ENCODE data around the gene MMP25. TPM values are rescaled to one million over a fixed set of nuclear protein-coding genes. Genes with fewer than 3 reads are reported as not detected.

Gene MMP25
- total RNA-seq, 1 experiment from 2014 or later, result 0.25 TPM

DNA sequence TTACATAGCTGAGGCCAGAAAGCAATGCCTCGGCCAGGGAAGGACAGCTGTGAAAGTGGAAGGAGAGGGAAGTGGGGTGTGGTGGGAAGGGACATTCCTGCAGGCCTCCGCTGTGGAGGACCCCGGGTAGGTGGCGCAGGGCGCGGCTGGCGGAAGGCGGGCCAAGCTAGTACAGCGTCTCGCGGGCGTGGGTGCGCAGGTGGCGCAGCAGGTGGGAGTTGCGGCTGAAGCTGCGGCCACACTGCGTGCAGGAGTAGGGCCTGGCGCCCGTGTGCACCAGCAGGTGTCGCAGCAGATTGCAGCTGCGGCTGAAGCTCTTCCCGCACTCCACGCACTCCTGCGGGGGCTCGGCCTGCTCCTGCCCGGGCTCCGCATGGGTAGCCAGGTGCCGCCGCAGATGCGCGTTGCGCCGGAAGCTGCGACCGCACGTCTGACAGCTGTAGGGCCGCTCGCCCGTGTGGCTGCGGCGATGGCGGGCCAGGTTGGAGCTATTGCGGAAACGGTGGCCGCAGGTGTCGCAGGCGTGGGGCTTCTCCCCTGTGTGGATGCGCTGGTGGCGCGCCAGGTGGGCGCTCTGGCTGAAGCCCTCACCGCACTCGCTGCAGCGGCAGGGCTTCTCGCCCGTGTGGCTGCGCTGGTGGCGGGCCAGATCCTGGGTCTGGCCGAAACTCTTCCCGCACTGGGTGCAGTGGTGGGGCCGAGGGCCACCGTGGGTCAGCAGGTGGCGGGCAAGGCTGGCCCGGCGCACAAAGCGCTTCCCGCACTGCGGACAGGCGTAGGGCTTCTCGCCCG is 42.8 kb downstream of the MMP25 start:
- no peak for DNase-seq (ENCODE audit: extremely low read depth, low read depth)

DNA sequence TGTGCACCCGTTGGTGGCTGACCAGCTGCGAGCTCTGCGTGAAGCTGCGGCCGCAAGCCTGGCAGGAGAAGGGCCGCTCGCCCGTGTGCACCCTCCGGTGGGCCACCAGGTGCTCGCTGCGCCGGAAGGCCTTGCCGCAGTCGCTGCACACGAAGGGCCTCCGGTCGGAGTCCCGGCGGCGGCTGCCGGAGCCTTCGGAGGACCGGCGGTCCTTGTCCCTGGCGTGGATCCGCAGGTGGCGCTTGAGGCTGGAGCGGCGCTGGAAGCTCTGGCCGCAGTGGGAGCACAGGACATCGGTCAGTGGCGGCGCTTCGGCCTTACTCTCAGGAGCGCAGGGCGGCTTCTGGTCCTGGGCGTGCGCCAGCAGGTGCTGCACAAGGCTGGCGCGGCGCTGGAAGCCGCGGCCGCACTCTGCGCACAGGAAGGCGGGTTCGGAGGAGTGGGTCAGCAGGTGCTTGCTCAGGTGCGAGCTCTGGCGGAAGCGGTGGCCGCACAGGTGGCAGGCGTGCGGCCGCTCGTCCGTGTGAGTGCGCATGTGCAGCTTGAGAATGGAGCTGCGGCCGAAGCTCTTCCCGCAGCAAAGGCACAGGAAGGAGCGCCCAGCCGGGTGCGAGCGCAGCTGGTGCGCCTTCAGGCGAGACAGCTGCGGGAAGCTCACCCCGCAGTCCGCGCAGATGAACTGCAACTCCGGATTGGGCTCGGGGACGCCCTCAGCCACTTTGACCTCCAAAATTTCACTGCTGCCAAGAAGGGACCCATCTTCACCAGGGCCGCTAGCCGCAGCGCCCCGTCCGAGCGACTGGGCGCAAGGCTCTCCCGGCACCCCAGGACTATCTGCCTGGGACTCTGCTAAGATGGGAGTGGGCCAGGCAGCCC is 43.6 kb downstream of the MMP25 start:
- no peak for DNase-seq (ENCODE audit: extremely low read depth, low read depth)

- no peak for DNase-seq (ENCODE audit: extremely low read depth, low read depth)
Measured at GRCh38 chr16:3091551-3091950, 45.2 kb downstream of the MMP25 start.

- no peak for DNase-seq (ENCODE audit: extremely low read depth, low read depth)
Measured at GRCh38 chr16:3092501-3092941, 46.2 kb downstream of the MMP25 start.

GRCh38 chr16:3094289-3095027 is 48.1 kb downstream of the MMP25 start:
- DNase-seq (ENCODE audit: extremely low read depth, low read depth), result peak; percentile 65

GRCh38 chr16:3095869-3096268 is 49.5 kb downstream of the MMP25 start:
- peak; percentile 24 for DNase-seq (ENCODE audit: extremely low read depth, low read depth)

- no peak for DNase-seq (ENCODE audit: extremely low read depth, low read depth)
Measured at GRCh38 chr16:3096362-3096761, 50.0 kb downstream of the MMP25 start.

DNA sequence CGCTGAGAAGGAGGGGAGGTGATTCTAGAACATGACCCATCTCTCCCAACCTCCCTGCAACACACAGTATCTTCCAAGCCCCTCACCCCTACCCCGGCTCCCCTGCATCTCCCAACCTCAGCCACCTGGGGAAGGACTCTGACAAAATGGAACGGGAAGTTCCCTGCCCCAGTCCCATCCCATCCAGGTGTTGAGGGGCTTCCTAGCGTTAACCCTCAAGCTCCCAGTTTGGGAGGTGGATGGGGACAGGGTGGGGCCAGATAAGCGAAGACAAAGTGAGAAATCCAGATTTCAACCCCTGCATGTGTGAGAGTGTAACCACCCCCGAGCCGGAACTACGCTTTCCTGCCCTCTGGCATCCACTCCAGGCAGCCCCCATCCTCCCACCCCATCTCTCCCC is 50.9 kb downstream of the MMP25 start:
- DNase-seq (ENCODE audit: extremely low read depth, low read depth), result no peak

DNA sequence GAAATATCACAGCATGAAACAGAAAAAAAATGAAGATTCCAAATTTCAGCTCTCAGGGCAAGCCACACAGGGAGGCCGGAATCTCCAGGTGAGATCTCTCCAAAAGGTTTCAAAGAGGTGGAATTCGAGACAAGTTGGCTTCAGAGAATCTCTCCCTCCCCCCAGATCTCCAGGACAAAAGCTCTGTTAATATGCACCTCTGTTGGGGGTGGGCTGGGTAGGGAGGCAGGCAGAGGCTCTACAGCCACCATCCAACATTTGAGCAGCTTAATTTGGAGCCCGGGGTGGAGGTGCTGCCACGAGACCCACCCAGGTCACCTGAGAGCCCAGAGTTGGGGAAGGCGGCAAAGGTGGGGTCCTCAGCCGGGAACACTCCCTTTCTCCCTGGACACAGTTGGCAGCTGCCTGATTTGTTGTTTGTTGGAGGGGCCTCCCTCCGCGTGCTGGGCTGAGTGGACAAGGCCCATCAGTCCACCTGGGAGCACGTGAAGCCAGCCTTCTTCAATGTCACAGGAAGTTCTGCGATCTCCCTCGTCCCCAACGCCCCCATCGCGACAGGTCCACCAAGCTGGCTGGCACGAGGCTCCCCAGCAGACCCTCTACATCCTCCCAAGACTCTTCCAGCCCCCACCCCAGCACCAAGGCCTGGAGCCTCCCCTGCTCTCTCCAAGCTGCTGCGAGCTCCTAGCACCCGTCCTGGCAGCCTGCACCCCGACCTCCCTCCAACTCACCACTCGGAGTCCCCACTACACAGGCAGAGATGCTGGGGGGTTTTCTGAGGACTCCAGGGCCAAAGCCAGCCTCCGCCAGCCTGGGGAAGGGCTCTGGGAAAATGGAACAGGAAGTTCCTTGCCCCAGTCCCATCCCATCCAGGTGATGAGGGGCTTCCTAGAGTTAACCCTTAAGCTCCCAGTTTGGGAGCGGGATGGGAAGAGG is 52.4 kb downstream of the MMP25 start, which contains the start of gene ZSCAN10:
Gene ZSCAN10, minus strand, starts transcription at position 836 of the 936 bp plus-strand sequence. CDS start 6,357 bp downstream, outside the sequence.
- no peak for DNase-seq (ENCODE audit: extremely low read depth, low read depth)

DNA sequence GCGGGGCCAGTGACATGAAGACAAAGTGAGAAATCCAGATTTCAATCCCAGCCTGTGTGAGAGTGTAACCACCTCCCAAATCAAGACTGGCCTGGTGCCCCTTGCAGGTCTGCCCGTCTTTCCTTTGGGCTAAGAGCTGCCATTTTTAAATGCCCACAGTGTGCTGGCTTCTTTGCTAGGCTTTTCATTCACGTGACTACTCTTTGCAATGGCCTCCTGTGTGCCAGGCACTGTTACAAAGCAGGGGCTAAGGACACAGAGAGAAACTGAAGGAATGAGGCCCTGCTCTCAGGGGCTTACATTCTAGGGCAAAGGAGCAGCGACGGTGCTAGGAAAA is 53.0 kb downstream of the MMP25 start:
- DNase-seq (ENCODE audit: extremely low read depth, low read depth), result no peak

- peak; percentile 90 for DNase-seq (ENCODE audit: extremely low read depth, low read depth)
Measured at GRCh38 chr16:3099732-3100499, 53.6 kb downstream of the MMP25 start.

- DNase-seq (ENCODE audit: extremely low read depth, low read depth), result peak; percentile 41
Measured at GRCh38 chr16:3101018-3101840, 54.9 kb downstream of the MMP25 start.

DNA sequence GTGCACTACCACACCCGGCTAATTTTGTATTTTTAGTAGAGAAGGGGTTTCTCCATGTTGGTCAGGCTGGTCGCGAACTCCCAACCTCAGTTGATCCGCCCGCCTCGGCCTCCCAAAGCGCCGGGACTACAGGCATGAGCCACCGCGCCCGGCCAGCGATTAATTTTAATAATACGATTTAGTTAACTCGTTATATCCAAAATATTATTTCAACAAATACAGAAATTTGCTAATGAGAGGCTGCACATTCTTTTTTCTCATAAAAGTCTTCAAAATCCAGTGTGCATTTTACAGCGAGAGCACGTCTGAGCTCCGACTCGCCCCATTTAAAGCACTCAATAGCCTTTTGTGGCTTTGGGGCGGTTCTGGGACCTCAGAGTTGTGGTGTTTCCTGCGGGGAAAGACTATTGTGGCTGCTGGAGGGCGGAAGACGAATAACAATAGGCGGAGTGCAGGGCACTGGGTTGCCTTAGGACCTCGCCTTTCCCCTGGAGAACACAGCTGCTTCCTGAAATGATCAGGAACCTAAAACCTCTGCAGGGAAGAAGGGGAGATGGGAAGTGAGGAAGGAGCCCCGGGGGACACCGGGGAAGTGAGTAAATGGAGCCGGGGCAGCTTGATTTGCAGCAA is 55.6 kb downstream of the MMP25 start:
- no peak for DNase-seq (ENCODE audit: extremely low read depth, low read depth)

DNA sequence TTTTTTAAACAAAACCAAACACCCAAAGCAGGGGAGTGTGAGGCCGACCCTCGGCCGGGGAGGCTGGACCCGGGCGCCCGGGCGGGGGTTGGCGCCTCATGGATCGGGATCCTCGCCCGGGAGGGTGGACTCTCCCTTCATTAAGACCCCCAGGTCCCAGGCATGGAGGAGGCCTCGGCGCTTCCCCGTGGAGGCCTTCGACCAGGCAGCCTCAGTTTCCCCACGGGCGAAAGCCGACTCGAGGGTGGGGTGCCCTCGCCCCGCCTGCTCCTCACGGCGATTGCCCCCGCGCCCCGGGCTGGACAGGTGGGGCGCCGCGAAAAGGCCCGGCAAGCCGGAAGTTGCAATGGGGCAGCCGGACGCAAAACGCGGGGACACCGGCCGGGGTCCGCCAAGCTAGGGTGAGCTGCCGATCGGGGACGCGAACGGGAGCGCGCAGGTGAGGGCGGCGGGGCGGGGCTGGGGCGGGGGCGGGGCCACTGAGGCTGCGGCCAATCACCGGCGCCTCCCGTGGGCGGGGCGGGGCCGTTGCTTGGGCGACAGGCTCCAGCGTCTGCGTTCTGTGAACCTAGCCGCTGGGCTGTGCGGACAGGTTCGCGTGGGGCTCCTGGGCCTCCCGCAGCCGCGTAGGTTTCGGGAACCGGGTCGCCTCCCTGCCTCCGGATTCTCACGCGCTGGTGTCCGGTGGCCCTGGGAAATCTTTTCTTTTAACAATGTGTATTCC is 60.0 kb downstream of the MMP25 start:
- DNase-seq (ENCODE audit: extremely low read depth, low read depth), result peak; percentile 92
